Keratinocyte (primary cell): ENCODE results near the gene PRR19. TPM values are rescaled to one million over a fixed set of nuclear protein-coding genes. Genes with fewer than 3 reads are reported as not detected.

Experiments
- DNase-seq: peaks from one replicate; pipeline ENCODE4 v3.0.0-alpha.2; 2011; ENCODE audit warnings: low read depth, missing footprints, low spot score
- FAIRE-seq: peaks from 2 replicates; lab custom pipeline; 2011; peaks lifted over from hg19 to GRCh38; lab: Jason Lieb, UNC
- H2AFZ ChIP-seq: 2 replicates; pipeline ENCODE4 v1.6.0; 2012; ENCODE audit warnings: low read length, control low read depth, inconsistent platforms; ENCODE audit not compliant: control insufficient read depth
- H3K27ac ChIP-seq: 2 replicates; pipeline ENCODE4 v1.5.1; 2011; ENCODE audit warnings: low read length; ENCODE audit not compliant: control insufficient read depth, insufficient read depth
- H3K27me3 ChIP-seq: 3 replicates; pipeline ENCODE4 v1.6.0; 2011; ENCODE audit warnings: low read length; ENCODE audit not compliant: control insufficient read depth, insufficient read depth; ENCODE audit errors: extremely low read depth
- H3K36me3 ChIP-seq, 2 experiments: 2 replicates in 1 of 2; 3 replicates in 1 of 2; pipeline ENCODE4 v1.5.1; 2011; ENCODE audit warnings: low read length in 2 of 2, mild to moderate bottlenecking in 1 of 2; ENCODE audit not compliant: control insufficient read depth in 2 of 2, insufficient read depth in 2 of 2; ENCODE audit errors: extremely low read depth in 1 of 2
- H3K4me1 ChIP-seq: 3 replicates; pipeline ENCODE4 v1.5.1; 2011; ENCODE audit warnings: low read length; ENCODE audit not compliant: control insufficient read depth, insufficient read depth; ENCODE audit errors: extremely low read depth
- H3K4me2 ChIP-seq: 3 replicates; pipeline ENCODE4 v1.6.0; 2011; ENCODE audit warnings: low read depth, low read length; ENCODE audit not compliant: control insufficient read depth, insufficient read depth; ENCODE audit errors: extremely low read depth
- H3K4me3 ChIP-seq, 3 experiments: fragments of 200-600 bp in 1 of 3; sonication (generic) in 1 of 3; 2 replicates in 2 of 3; 3 replicates in 1 of 3; pipeline ENCODE4 v1.5.1; 2011 to 2016; ENCODE audit warnings: low read length in 3 of 3, mild to moderate bottlenecking in 3 of 3, control low read depth in 2 of 3, inconsistent platforms in 1 of 3, low read depth in 1 of 3, mixed read lengths in 1 of 3, mixed run types in 1 of 3, moderate library complexity in 1 of 3; ENCODE audit not compliant: control insufficient read depth in 2 of 3, insufficient read depth in 2 of 3; ENCODE audit errors: extremely low read depth in 1 of 3
- H3K79me2 ChIP-seq: 2 replicates; pipeline ENCODE4 v1.6.0; 2012; ENCODE audit warnings: low read length; ENCODE audit not compliant: control insufficient read depth, insufficient read depth
- H3K9ac ChIP-seq: 3 replicates; pipeline ENCODE4 v1.6.0; 2011; ENCODE audit warnings: low read length; ENCODE audit not compliant: control insufficient read depth, insufficient read depth; ENCODE audit errors: extremely low read depth
- H3K9me1 ChIP-seq: 3 replicates; pipeline ENCODE4 v1.6.0; 2011; ENCODE audit warnings: low read length; ENCODE audit not compliant: control insufficient read depth, insufficient read depth; ENCODE audit errors: extremely low read depth
- H3K9me3 ChIP-seq: 2 replicates; pipeline ENCODE4 v1.5.1; 2012; ENCODE audit warnings: low read depth, low read length; ENCODE audit not compliant: control insufficient read depth
- H4K20me1 ChIP-seq: 3 replicates; pipeline ENCODE4 v1.6.0; 2011; ENCODE audit warnings: low read length; ENCODE audit not compliant: control insufficient read depth, insufficient read depth; ENCODE audit errors: extremely low read depth
- EZH2 ChIP-seq: IDR thresholded peaks from one replicate; pipeline ENCODE4 v1.6.1; 2012; ENCODE audit warnings: inconsistent platforms, mild to moderate bottlenecking, low read length, moderate library complexity
- dilution Hi-C: fragments of 300-500 bp; cut with MboI; formaldehyde crosslinking; loops from one replicate; pipeline ENCODE4 v1.7.0; 2020; ENCODE audit warnings: low sequenced_read_pairs; ENCODE audit not compliant: extremely low pct_ligation_motif_present
- polyA plus RNA-seq, 5 experiments: library from polyadenylated mRNA; depleted of rRNA in 3 of 5; stranded (reverse) in 3 of 5; stranded (forward) in 1 of 5; unstranded in 1 of 5; fragments of >200 nt; gene quantifications; 1 replicate in 1 of 5; 2 replicates in 3 of 5; 3 replicates in 1 of 5; pipeline versions ENCODE4 v1.2.1 to v1.2.3, GENCODE V29; 2011 to 2012; ENCODE audit warnings: missing spikeins in 2 of 5, low read depth in 1 of 5, low replicate concordance in 1 of 5
- TF ChIP-seq, protein P1 (sequence below), 3 experiments: IDR thresholded peaks in 1 of 3; conservative IDR thresholded peaks in 1 of 3; optimal IDR thresholded peaks in 1 of 3; 2 replicates in 2 of 3; 3 replicates in 1 of 3; pipeline versions ENCODE3 to v1.5.1; 2011; ENCODE audit warnings: low read length in 3 of 3, mild to moderate bottlenecking in 3 of 3, moderate library complexity in 2 of 3, control low read depth in 1 of 3, inconsistent platforms in 1 of 3; ENCODE audit not compliant: insufficient read depth in 2 of 3; ENCODE audit errors: extremely low read depth in 1 of 3

The PRR19 gene
- polyA plus RNA-seq, 1 donor (not counting 4 experiments of a cell fraction or from before 2014, with no cell fraction given), result 0.25 TPM

- Histone ChIP-seq H3K9me3 (no peaks in the 10 kb centered on the region), H3K9ac (no peak overlapping the region), H2AFZ (no peak overlapping the region), H3K36me3 (peaks cover 8 to 21% of the 10 kb centered on the region in 2 experiments), H3K27me3 (no peaks in the 10 kb centered on the region), H3K4me2 (no peak overlapping the region), H3K27ac (no peak overlapping the region), H4K20me1 (no peaks in the 10 kb centered on the region), H3K4me1 (peaks cover 46% of the 10 kb centered on the region), H3K79me2 (peaks cover 27% of the 10 kb centered on the region), H3K9me1 (peaks cover 3% of the 10 kb centered on the region), H3K4me3 (no peak overlapping the region)
- DNase-seq (no peak), FAIRE-seq (no peak)
- dilution Hi-C loops, result no loop called here
- TF ChIP-seq, protein P1, sequence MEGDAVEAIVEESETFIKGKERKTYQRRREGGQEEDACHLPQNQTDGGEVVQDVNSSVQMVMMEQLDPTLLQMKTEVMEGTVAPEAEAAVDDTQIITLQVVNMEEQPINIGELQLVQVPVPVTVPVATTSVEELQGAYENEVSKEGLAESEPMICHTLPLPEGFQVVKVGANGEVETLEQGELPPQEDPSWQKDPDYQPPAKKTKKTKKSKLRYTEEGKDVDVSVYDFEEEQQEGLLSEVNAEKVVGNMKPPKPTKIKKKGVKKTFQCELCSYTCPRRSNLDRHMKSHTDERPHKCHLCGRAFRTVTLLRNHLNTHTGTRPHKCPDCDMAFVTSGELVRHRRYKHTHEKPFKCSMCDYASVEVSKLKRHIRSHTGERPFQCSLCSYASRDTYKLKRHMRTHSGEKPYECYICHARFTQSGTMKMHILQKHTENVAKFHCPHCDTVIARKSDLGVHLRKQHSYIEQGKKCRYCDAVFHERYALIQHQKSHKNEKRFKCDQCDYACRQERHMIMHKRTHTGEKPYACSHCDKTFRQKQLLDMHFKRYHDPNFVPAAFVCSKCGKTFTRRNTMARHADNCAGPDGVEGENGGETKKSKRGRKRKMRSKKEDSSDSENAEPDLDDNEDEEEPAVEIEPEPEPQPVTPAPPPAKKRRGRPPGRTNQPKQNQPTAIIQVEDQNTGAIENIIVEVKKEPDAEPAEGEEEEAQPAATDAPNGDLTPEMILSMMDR (optimal IDR thresholded peaks at IDR 0.05 in 1 of 3, IDR thresholded peaks at IDR 0.05 in 1 of 3, conservative IDR thresholded peaks at IDR 0.05 in 1 of 3; ENCODE audit: extremely low read depth in 1 of 3, insufficient read depth in 2 of 3, low read length in 3 of 3), result no peak
- TF ChIP-seq EZH2, result no peak
Measured at GRCh38 chr19:42284066-42284501, 17.8 kb upstream of the PRR19 start.

- Histone ChIP-seq H3K27me3 (no peaks in the 10 kb centered on the region), H3K4me3 (peak overlapping the region; percentile 50 to 67 (median 58)), H3K79me2 (peaks cover 21% of the 10 kb centered on the region), H3K4me2 (peak overlapping the region; percentile 28), H4K20me1 (no peaks in the 10 kb centered on the region), H3K4me1 (peaks cover 39% of the 10 kb centered on the region), H3K9me1 (no peaks in the 10 kb centered on the region), H3K9ac (peak overlapping the region; percentile 63), H2AFZ (no peak overlapping the region), H3K27ac (no peak overlapping the region), H3K36me3 (peaks cover 15 to 22% of the 10 kb centered on the region in 2 experiments), H3K9me3 (no peaks in the 10 kb centered on the region)
- DNase-seq (no peak), FAIRE-seq (peak; percentile 71)
- TF ChIP-seq, protein P1 (optimal IDR thresholded peaks at IDR 0.05 in 1 of 3, IDR thresholded peaks at IDR 0.05 in 1 of 3, conservative IDR thresholded peaks at IDR 0.05 in 1 of 3; ENCODE audit: extremely low read depth in 1 of 3, insufficient read depth in 2 of 3, low read length in 3 of 3), result no peak
- TF ChIP-seq EZH2, result no peak
- dilution Hi-C loops, result no loop called here
Measured at GRCh38 chr19:42284591-42285341, 17.2 kb upstream of the PRR19 start.
